CD4-positive, alpha-beta T cell treated with Interleukin-15 for 4 hours (primary cell): ENCODE results near the gene TRABD2A.
A peak's percentile ranks its signal among the peaks of the same experiment; 100 is the strongest.

Source experiments
- DNase-seq: peaks from one replicate; pipeline ENCODE4 v3.0.0-alpha.2; 2020; ENCODE audit warnings: low spot score

Gene TRABD2A

DNA sequence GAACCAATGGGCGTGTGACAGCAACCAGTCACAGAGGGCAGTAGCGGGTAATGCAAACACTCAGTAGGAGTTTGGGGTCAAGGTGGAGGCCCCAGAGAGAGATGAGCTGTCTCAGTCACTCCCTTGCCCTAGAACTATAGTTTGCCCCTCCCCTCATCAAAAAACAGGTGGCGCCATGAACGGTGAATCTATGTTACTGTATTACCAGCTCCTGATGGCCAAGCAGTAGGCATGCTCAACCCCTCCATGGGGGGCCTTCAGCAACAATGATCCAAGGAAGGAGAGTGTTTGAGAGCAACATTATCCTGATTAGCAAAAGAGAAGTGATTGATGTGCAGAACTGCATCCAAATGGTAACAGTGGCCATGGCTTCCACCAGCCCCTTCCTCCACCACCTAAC lies 30.4 kb downstream of the TRABD2A start:
- no peak for DNase-seq

DNA sequence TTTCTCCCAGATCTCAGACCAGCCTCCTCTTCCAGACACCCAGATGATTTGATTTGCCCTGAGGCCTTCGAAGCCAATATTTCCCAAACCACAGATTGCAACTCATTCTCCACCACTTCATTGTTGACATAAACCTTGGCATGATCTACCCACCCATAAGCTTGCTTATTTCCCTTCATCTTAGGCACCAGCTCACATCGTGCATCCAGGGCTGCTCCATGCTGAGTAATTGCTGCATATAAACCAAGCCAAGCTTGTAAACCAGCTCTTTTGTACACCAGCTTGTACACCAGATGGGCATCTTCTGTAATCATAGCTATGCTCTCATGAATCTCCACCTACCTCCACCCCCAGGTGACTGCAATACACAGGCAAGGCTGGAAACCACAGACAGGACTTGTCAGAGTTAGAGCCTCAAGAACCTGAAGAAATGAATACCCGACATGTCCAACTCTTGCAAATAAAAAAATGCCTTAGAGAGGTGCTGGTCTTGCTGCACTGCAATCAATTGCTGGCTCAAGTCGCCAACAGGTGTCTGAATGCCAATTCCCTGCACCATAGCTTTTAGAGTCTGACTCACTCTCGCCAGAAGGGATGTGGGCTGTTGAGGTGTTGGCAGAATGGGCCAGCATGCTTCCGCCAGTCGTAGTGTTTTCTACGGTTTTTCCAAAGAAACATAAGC lies 31.5 kb downstream of the TRABD2A start:
- DNase-seq, result peak; percentile 63

DNA sequence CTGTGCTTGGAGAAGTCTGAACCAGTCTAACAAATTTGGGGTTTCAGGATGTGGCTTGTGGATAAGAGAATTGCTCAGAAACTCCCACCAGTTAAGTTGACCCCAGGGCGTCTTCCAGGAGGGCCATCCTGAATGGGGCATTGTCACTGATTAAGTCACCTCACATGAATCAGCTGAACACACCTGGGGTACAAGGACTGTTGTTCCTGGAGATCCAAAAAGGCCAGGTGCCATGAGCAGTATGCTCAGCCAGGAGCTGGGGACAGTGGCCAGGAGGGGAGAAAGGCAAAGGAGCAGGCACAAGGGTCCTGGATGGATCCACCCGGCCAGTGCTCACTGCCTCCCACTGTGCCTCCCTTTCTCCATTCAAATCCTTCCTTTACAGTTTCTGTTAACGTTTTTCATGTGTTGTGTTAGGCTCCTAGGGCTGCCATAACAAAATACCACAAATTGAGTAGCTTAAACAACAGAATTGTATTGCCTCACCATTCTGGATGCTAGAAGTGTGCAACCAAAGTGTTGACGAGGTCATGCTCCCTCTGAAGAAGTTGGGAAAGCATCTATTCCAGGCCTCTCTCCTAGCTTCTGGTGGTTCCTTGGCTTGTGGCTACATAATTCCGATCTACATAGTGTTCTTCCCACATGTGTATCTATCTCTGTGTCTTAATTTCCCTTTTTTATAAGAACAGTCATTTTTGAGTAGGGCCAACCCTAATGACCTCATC lies 33.4 kb downstream of the TRABD2A start:
- DNase-seq, result no peak

DNA sequence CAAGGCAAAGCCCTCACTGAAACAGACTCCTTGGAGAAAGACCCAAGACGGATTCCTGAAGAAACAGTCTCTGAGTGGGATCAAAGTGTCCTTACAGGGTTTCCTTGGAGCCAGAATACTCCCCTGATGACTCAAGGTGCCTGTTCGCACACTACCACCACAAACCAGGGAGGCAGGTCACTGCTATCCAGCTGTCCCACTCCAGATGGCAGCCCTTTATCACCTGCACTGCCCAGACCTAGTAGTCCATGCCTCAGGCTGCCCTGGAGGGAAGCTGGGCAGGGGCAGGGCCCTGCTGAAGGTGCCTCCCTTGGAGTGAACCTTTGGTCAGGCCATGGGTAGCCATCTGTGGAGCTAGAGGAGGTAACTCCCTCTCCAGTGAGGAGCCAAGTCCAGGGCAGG lies 34.1 kb downstream of the TRABD2A start:
- no peak for DNase-seq

DNA sequence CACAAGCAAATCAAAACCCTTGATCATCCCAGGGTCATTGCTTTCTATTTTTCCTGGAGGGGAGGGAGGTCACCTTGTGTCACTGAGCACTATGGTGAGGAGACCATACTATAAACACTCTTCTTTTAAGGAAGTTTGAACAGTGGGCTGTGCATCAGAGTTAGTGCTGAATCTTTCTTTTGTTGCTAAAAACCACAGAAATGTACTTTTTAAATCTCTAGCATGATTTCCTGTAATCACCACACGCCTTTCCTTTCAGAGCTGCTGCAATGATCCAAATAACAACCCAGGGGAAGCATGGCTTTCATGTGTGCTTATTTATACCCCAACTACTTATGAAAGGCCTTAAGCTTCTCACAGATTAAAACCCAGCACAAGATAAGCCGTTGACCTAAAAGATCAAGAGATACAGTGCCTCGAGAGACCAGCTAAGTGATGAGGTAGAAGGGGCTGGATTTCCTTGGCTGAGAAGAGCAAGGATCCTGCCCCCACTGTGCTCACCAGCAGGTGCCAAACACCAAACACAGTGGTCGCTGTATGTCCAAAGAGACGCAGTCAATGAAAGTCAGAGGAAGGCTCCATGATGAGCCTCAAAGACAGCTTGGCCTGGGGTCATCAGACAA lies 34.7 kb downstream of the TRABD2A start:
- peak; percentile 76 for DNase-seq

DNA sequence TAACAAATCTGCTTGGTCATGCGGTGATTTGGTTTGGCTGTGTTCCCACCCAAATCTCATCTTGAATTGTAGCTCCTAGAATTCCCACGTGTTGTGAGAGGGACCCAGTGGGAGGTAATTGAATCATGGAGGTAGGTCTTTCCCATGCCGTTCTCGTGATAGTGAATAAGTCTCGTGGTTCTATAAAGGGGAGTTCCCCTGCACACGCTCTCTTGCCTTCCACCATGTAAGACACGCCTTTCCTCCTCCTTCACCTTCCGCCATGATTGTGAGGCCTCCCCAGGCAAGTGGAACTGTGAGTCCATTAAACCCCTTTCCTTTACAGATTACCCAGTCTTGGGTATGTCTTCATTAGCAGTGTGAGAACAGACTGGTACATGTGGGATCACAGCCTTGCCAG lies 36.7 kb downstream of the TRABD2A start:
- DNase-seq, result no peak

DNA sequence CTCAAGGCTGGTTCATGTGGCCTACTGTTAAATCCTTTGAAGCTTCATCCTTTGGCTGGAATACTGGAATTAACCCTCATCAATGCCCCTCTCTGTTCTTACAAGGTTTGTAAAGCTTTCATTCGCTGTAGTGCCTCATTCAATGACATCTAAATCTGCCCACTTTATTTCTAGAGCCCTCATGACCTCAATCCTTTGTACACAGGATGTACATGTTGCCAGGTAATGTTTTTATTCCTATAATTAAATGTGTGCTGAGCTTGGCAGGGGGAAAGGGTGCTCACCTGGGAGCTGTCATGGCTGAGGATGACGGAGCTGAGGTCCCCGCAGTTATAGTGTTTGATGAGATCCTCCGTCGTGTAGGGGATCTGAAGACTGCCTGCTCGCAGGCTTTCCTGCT lies 39.3 kb downstream of the TRABD2A start:
- no peak for DNase-seq

DNA sequence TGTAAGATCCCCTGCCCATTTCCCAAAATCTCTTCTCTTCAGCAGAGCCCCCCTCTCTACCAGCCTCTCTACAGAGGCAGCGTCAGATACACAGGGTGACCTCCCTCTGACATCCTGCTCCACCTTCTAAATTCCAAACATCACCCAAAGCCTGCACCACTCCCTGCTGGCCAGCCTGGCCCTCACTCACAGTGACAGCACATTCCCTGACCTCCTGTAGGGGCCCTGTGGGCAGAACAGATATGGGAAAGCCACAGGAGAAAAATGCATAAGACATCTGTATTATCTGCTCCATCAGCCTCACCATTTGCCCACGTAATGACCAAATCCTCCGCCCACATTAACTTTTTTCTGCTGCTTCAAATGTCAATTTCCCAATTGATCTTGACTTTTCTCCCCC lies 40.6 kb downstream of the TRABD2A start:
- no peak for DNase-seq

DNA sequence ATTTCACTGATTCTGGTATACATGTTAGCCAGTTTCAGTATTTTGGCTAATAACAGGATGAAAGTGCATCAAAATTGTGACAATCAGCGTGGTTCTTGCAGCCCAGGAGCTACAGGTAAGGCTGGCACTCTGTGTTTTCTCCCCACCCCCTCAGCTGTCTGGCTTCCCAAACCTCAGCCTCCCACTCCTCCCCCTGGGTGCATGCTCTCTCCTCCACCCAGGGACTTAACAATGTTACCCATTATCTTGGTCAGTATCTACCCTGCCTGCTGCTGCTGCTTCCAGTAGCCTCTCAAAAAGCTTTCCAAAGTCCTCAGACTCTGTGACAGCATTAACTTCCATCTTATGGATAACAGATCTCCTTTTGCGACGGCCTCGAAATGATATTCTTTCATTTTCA lies 41.0 kb downstream of the TRABD2A start:
- no peak for DNase-seq

DNA sequence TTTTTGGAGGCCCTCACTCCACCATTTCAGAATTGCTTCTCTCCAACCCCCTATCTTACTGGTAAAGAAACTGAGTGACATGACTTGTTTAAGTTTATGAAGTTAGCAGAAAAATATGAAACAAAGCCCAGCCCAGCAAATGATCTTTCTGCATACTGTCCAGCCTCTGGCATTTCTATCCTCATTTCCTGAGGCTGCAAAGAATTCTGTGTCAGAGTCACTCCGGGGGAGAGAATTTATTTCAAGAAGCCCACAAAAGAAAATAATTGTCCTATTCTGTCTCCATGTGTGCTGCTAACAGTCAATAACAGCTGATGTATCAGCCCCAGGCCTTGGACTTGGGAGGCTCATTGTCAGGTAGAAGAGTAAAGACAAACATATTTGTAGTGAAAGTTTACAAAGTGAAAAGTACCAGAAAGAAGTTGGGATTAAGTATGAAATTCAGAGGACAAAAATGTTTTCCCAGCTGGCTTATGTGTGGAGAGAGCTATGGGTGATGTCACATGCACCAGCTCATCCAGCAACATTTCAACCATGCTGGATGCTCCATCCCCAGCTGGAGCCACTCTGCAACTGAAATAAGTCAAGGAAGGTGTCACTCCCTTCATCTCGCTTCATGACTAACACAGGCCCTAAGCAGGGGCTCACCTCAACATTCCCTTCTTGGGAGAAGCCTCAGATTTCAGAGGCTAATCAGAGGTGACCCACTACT lies 42.3 kb downstream of the TRABD2A start:
- no peak for DNase-seq

DNA sequence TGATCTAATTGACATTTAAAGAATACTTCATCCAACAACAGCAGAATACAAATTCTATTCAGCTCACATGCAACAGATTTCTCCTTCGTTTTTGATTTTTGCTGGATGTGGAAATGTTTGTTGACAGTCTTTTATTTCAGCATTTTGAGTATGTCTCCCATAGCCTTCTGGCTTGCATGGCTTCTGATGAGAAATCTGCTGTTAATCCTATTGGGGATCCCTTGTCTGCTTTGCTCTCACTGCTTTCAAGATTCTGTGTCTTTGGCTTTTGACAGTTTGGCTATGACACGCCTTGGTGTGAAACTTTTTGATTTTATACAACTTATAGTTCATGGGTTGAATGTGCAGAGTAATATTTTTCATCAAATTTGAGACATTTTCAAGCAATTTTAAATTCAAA lies 44.7 kb downstream of the TRABD2A start:
- DNase-seq, result no peak

DNA sequence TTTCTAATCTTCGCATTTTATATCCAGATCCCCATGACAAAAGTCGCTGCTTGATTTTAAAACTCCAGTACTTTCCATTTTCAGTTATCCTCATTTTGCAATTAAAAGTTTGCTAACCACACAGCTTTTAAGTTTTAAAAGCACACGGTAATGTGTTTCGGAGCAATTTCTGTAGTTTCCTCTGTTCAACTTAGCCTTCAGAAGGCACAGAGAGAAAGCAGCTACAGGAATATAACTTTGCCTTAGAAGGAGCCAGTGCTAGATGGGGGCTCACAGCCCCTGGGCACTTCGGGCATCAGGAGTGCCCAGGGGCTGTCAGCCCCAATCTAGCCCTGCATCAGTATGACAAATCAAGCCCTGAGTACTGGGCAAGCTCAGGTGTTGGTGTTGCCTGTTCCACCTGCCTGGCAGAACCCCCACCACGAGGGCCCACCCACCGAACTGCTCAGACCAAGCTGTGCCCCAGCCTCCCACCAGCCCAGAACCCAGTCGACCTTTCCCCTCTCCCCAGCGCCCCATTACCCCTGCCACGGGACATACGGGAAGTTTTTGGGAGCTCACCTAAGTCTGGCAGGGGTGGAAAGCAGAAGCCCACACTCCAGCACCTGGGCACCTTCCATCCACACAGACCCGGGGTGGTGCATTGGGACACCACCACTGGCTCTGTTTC lies 47.3 kb downstream of the TRABD2A start:
- DNase-seq, result no peak

DNA sequence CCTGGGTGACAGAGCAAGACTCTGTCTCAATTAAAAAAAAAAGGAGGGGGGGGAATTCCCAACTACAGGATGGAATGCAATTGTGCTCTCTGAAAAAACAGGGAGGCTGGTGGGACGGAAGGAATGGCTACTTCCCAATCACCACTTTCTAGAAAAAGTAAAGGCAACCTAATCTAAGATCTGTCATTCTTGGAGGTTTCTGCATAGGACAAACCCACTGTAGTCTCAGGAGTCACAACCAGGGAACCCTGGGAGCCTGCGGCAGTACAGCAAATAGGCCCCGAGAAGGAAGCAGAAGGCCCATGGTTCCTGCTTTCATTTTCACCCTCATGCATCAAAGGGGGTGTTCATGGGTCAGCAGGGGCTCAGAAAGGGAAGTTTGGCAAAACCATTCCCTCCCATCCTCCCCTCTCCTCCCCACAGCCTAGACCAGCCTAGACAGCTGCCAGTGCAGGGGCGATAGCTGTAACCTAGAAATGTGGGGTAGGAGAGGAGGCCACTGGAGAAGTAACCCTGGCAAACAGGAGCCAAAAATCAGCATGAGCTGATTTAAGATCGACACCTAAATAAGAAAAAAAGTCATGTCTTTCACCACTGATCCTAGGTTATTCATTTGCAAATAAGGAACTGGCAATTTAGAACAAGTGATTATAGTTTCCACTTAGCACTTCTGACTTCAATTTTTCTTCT lies 48.0 kb downstream of the TRABD2A start:
- DNase-seq, result no peak

DNA sequence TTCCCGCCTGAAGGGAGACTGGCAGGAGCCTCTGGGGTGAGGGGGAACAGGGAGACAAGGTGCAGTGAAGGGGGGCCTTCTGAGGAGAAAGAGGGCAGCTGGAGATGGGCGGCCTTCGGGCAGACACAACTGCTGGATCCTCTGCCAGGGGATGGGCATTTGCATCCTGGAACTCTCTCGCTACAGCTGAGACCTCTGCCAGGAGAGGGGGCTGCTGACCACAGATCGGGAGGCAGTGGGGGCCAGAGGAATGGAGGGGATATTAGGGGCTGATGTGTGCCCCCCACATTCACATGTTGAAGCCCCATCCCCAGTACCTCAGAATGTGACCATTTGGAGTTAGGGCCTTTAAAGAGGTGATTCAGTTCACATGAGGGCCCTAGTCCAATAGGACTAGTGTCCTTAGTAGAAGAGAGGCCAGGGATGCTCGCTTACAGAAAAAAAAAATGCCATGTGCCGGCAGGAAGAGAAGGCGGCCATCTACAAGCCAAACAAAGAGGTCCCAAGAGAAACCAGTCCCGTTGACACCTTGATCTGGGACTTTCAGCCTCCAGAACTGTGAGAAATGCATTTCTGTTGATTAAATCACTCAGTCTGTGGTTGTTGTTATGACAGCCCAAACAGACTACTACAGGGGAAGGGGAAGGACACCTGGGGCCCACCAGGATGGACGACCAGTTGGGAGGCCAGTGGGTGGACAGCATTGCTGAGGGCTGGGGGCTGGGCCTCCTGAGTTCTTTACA lies 50.0 kb downstream of the TRABD2A start:
- DNase-seq, result no peak

DNA sequence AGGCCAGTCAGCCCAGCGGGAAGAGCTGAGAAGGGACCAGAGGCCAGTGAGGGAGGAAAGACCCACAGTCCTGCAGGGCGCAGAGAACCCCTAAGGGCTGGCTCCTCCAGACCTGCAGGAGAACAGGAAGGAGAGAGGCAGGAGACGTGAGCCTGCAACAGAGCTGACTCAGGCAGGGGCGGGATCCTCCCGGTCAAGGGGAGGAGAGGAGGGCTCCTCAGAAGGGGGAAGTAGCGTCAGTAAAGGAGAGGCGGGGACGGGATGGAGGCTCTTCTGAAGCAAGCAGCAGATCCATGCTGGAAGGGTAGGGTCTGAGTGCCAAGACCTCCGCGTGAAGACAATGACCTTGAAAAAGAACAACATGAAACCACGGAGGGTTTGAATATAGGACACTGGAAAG lies 50.8 kb downstream of the TRABD2A start:
- DNase-seq, result no peak

DNA sequence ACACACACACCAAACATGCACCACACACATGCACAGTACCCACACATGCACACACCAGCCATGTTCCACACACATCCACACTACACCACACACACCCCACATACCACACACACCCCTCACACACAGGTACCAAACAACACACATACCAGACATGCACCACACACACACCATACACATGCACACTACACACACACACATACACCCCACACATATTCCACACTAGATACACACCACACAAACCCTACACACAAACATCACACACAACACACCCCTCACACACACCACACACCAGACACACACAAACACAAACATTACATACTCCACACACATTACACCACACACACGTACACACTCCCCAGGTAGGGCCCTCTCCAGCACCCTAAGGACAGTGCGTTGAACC lies 51.2 kb downstream of the TRABD2A start:
- no peak for DNase-seq

DNA sequence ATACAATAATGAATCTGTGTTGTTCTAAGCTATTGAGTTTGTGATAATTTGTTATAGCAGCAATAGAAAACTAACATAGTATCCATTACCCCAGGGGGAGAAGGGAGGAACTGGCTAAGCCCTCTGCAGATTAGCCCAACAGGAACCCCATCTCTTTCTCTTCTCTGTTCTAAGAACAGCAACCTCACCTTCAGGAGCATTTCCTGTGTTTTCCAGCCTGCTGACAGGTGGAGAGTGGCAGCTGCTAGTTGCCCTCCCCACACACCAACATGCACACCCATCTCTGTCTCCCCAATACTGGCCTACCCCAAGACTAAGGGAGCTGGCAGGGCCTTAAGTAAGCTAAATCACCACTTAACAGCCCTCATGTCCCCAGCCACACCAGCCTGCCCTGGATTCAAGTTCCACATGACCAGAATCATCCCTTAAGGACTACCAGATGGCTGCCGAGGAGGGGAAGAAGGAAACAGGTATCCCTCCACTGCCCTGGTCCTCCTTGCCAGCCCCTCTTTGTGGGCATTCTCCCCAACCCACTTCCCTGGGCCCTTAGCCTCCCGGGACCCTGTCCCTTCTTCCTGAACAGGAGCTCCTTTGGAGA lies 52.8 kb downstream of the TRABD2A start:
- no peak for DNase-seq

DNA sequence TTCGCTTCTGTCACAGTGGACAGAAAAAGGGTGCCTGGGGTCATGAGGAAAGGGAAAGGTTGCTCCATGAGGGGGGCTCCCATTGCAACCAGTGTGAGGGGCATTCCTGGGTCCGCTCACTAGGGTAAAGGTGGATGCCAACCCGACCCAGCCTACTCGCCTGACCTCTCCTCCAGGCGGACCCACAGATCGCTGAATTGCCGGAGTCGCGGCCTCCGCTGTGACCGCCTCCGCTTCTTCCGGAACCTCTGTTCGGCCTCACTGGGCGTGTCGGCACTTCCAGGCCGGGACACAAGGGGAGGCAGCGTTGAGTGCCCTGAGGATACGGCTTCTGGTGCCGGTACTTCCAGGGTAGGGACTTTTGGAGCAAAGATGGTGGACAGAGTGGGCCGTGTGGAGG lies 57.1 kb downstream of the TRABD2A start:
- no peak for DNase-seq

DNA sequence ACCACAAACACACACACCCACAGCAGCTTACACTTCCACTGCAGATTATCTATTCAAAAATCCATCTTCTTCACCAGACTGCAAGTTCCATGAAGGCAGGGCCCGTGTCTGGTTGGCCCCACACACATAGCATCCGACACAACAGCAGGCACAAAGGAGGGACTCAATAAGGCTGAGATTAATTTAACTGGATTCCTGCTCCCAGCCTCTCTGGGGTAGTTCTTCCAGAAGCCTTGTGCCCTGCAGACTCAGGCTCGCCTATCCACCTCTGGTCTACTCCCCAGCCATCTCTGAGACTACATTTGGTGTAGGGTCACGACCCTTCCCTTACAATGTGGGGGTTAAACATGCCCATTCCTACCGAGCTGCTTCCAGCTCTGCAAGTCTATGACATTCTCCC lies 57.7 kb downstream of the TRABD2A start:
- DNase-seq, result no peak

DNA sequence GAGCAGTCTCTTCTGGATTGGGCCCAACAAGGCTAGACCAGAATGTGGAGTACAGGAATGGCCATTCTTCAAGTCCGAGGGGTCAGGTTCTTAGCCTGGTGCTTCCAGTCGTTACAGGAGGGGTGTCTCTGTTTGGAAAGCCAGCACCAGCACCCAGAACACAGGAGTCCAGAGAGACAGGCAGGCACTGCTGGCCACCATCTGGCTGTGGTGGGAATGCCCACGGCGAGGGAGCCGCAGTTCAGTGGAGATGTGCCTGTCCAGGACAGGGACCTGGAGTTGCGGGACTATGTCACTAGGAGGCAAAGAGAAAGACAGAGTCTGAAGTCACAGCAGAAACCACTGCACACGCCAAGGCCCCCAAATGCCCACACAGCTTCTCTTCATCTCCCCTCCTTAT lies 59.1 kb downstream of the TRABD2A start:
- no peak for DNase-seq

DNA sequence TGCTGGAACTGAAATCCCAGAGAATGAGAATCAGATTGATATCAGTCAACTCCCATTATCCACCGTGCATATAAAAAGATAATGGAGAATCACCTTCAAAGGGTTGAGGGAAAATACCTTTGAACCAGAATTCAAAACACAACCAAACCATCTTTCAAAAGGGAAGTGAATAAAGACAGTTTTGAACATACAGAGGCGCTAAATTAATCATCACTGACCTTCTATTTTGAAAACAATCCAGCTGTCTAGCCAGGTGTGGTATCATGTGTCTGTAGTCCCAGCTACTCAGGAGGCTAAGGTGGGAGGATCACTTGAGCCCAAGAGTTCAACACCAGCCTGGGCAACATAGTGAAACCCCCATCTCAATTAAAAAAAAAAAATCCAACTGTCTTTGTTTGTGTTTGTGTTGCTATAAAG lies 63.6 kb downstream of the TRABD2A start:
- DNase-seq, result no peak
